Left renal cortex interstitium (tissue), 4 donors: Measurements from ENCODE around the gene PSMA4. TPM values are rescaled to one million over a fixed set of nuclear protein-coding genes. Genes with fewer than 3 reads are reported as not detected.
"Not testable (repeated sequence)": the region's sequence is repeated elsewhere in the genome, so short reads cannot be mapped to it uniquely, and the experiment has no call there.

Source experiments
- DNase-seq, 4 donors: peaks; one replicate each; pipeline ENCODE4 v3.0.0-alpha.2; 2013; ENCODE audit warnings: low read depth in 4 of 4, low spot score in 2 of 4, missing footprints in 1 of 4
- polyA plus RNA-seq, 4 donors: library from polyadenylated mRNA; unstranded; fragments of 120-200 nt; gene quantifications; one replicate each; pipeline ENCODE4 v1.2.1, GENCODE V29; 2013; ENCODE audit not compliant: insufficient read length in 4 of 4

The PSMA4 gene
- polyA plus RNA-seq, 4 donors, result 232 to 298 (median 262) TPM

- no peak for DNase-seq
These were observed 10.6 kb downstream of the PSMA4 start for GRCh38 chr15:78550815-78551214.

- no peak for DNase-seq
These were observed 11.7 kb downstream of the PSMA4 start for GRCh38 chr15:78551902-78552301.

- DNase-seq, result no peak
These were observed 12.4 kb downstream of the PSMA4 start for GRCh38 chr15:78552597-78552996.

GRCh38 chr15:78560201-78560600 lies 20.0 kb downstream of the PSMA4 start:
- DNase-seq, result not testable (repeated sequence)

- no peak for DNase-seq
These were observed 21.2 kb downstream of the PSMA4 start for GRCh38 chr15:78561490-78561889.

- DNase-seq, result no peak
These were observed 22.8 kb downstream of the PSMA4 start for GRCh38 chr15:78563092-78563491.

- DNase-seq, result no peak
These were observed 24.5 kb downstream of the PSMA4 start for GRCh38 chr15:78564743-78565096.

GRCh38 chr15:78565097-78565950 lies 25.1 kb downstream of the PSMA4 start, which contains the start of gene CHRNA5:
CHRNA5 (plus strand) TSS chr15:78565520; CDS start chr15:78565720, 200 bp downstream.
- DNase-seq, result peak; percentile 53 to 80 (median 70)

- DNase-seq, result peak; percentile 34 to 52 (median 36)
These were observed 25.9 kb downstream of the PSMA4 start for GRCh38 chr15:78565951-78566774.

GRCh38 chr15:78567531-78567930 lies 27.3 kb downstream of the PSMA4 start:
- no peak for DNase-seq

- no peak for DNase-seq
These were observed 30.5 kb downstream of the PSMA4 start for GRCh38 chr15:78570710-78571109.

GRCh38 chr15:78571382-78571781 lies 31.1 kb downstream of the PSMA4 start:
- DNase-seq, result no peak

- DNase-seq, result no peak
These were observed 33.2 kb downstream of the PSMA4 start for GRCh38 chr15:78573416-78573815.

- DNase-seq, result no peak
These were observed 34.7 kb downstream of the PSMA4 start for GRCh38 chr15:78574944-78575343.

GRCh38 chr15:78597583-78597982 lies 57.3 kb downstream of the PSMA4 start:
- DNase-seq, result no peak

- DNase-seq, result no peak
These were observed 58.1 kb downstream of the PSMA4 start for GRCh38 chr15:78598348-78598747.

- DNase-seq, result no peak
These were observed 58.9 kb downstream of the PSMA4 start for GRCh38 chr15:78599189-78599588.

Other genes with a start within 250 kb of the PSMA4 start
- gene SKIC8, start 240.8 kb upstream of the PSMA4 start, polyA plus RNA-seq, result 100 to 1,000 TPM in 3 of 4 donors, 10 to 100 TPM in 1; 95.1 to 123 (median 111) TPM
- gene CRABP1, start 200.1 kb upstream of the PSMA4 start, polyA plus RNA-seq, result 10 to 100 TPM; 49.0 to 73.4 (median 64.6) TPM
- 10 to 100 TPM; 51.1 to 77.7 (median 59.2) TPM for gene IREB2, start 102.2 kb upstream of the PSMA4 start, polyA plus RNA-seq
- 1 to 10 TPM; 7.7 to 8.9 (median 8.3) TPM for gene HYKK, start 32.9 kb upstream of the PSMA4 start, polyA plus RNA-seq
- gene CHRNA5, start 25.1 kb downstream of the PSMA4 start, polyA plus RNA-seq, result 1 to 10 TPM; 5.9 to 9.7 (median 7.0) TPM
- 1 to 10 TPM in 3 of 4 donors, under 1 TPM in 1; 0.86 to 1.5 (median 1.2) TPM for gene CHRNA3, start 80.6 kb downstream of the PSMA4 start, polyA plus RNA-seq
- gene CHRNB4, start 100.8 kb downstream of the PSMA4 start, polyA plus RNA-seq, result 1 to 10 TPM; 2.5 to 3.9 (median 2.8) TPM